SK-N-SH (cell line): Measurements from ENCODE around the gene PIGB.
"Not testable (repeated sequence)": the region's sequence is repeated elsewhere in the genome, so short reads cannot be mapped to it uniquely, and the experiment has no call there.

Source experiments
- CTCF ChIP-seq: fragments of 200-600 bp; sonication (generic); IDR thresholded peaks from 2 replicates; pipeline ENCODE4 v1.6.1; 2017; ENCODE audit warnings: antibody characterized with exemption, mild to moderate bottlenecking, moderate library complexity
- FOSL2 ChIP-seq: IDR thresholded peaks from 2 replicates; pipeline ENCODE4 v1.4.0; 2012; ENCODE audit warnings: low read depth, mild to moderate bottlenecking, moderate library complexity, borderline replicate concordance
- FOXM1 ChIP-seq: IDR thresholded peaks from 2 replicates; pipeline ENCODE4 v1.4.0; 2012; ENCODE audit warnings: low read depth, mild to moderate bottlenecking
- GABPA ChIP-seq: IDR thresholded peaks from 2 replicates; pipeline ENCODE4 v1.4.0; 2012; ENCODE audit warnings: low read depth, mild to moderate bottlenecking
- MEF2A ChIP-seq: IDR thresholded peaks from 2 replicates; pipeline ENCODE4 v1.4.0; 2012; ENCODE audit warnings: low read depth, borderline replicate concordance
- POLR2AphosphoS5 ChIP-seq: IDR thresholded peaks from 2 replicates; pipeline ENCODE4 v1.6.1; 2012; ENCODE audit warnings: low read depth, low read length
- SIN3A ChIP-seq: IDR thresholded peaks from 2 replicates; pipeline ENCODE4 v1.6.1; 2012; ENCODE audit warnings: low read depth, mild to moderate bottlenecking, low read length, moderate library complexity, borderline replicate concordance
- TAF1 ChIP-seq: IDR thresholded peaks from 2 replicates; pipeline ENCODE4 v1.6.1; 2012; ENCODE audit warnings: low read depth, mild to moderate bottlenecking, low read length, moderate library complexity, borderline replicate concordance
- TCF12 ChIP-seq: IDR thresholded peaks from 2 replicates; pipeline ENCODE4 v1.4.0; 2012
- TEAD4 ChIP-seq: IDR thresholded peaks from 2 replicates; pipeline ENCODE4 v1.4.0; 2012; ENCODE audit warnings: mild to moderate bottlenecking, borderline replicate concordance; ENCODE audit not compliant: insufficient read depth
- YY1 ChIP-seq: IDR thresholded peaks from 2 replicates; pipeline ENCODE4 v1.4.0; 2012; ENCODE audit warnings: low read depth, mild to moderate bottlenecking
- ZBTB33 ChIP-seq: IDR thresholded peaks from 2 replicates; pipeline ENCODE4 v1.4.0; 2012; ENCODE audit warnings: low read depth, borderline replicate concordance

GRCh38 chr15:55302801-55303200, 16.2 kb upstream of the PIGB start:
- TF ChIP-seq CTCF, ZBTB33, GABPA, FOXM1, TAF1, POLR2AphosphoS5, TEAD4, MEF2A, FOSL2, YY1, TCF12, SIN3A: not testable (repeated sequence)
